B cell (primary cell): ENCODE results near the gene CALD1. TPM values are rescaled to one million over a fixed set of nuclear protein-coding genes. Genes with fewer than 3 reads are reported as not detected.
"Not testable (repeated sequence)": the region's sequence is repeated elsewhere in the genome, so short reads cannot be mapped to it uniquely, and the experiment has no call there.

Experiments
- ATAC-seq: fragments of 200-7000 bp; cut with Tn5 transposase; one replicate; pipeline ENCODE4 v1.10.0; 2021; ENCODE audit warnings: low read depth, mild to moderate bottlenecking, moderate number of reproducible peaks, moderate library complexity
- CTCF ChIA-PET: fragments of 350-600 bp; sonication (Branson Sonifier 250); formaldehyde crosslinking; loops from one replicate; lab custom pipeline; 2021; ENCODE audit warnings: antibody characterized with exemption, inconsistent platforms; lab: Charles Lee
- POLR2A ChIA-PET: fragments of 350-600 bp; sonication (Branson Sonifier 250); formaldehyde crosslinking; loops from one replicate; lab custom pipeline; 2021; ENCODE audit warnings: antibody characterized with exemption; lab: Charles Lee
- DNase-seq: peaks from one replicate; pipeline ENCODE4 v3.0.0; 2013
- H2AFZ ChIP-seq: 2 replicates; pipeline ENCODE4 v1.6.1; 2012; ENCODE audit warnings: mild to moderate bottlenecking, low read depth, low read length; ENCODE audit not compliant: insufficient read depth, poor library complexity, severe bottlenecking
- H3K27ac ChIP-seq, 2 donors: 1 replicate in 1 of 2; 2 replicates in 1 of 2; pipeline ENCODE4 v1.5.1; 2012 to 2013; ENCODE audit warnings: low read length in 2 of 2, mild to moderate bottlenecking in 2 of 2, moderate library complexity in 1 of 2
- H3K27me3 ChIP-seq, 4 experiments: fragments of 200-600 bp in 1 of 4; sonication (generic) in 1 of 4; replicated peaks in 1 of 4; 1 replicate in 2 of 4; 2 replicates in 2 of 4; pipeline versions ENCODE4 v1.6.1 to v1.7.0; 2013 to 2016; ENCODE audit warnings: low read length in 3 of 4, mild to moderate bottlenecking in 2 of 4, mixed read lengths in 1 of 4, moderate library complexity in 1 of 4; ENCODE audit not compliant: insufficient read depth in 4 of 4, control insufficient read depth in 3 of 4; ENCODE audit errors: control extremely low read depth in 1 of 4
- H3K36me3 ChIP-seq, 2 experiments: replicated peaks in 1 of 2; 1 replicate in 1 of 2; 2 replicates in 1 of 2; pipeline versions ENCODE4 v1.6.1 to v1.7.1; 2013; ENCODE audit warnings: low read length in 1 of 2; ENCODE audit not compliant: insufficient read depth in 2 of 2, control insufficient read depth in 1 of 2; ENCODE audit errors: control extremely low read depth in 1 of 2, extremely low read depth in 1 of 2
- H3K4me1 ChIP-seq, 2 donors: fragments of 200-600 bp in 1 of 2; sonication (generic) in 1 of 2; 1 replicate in 1 of 2; 2 replicates in 1 of 2; pipeline versions ENCODE4 v1.5.1 to v1.6.1; 2013 to 2017; ENCODE audit warnings: low read length in 2 of 2; ENCODE audit not compliant: control insufficient read depth in 2 of 2, insufficient read depth in 2 of 2
- H3K4me2 ChIP-seq: replicated peaks from 2 replicates; pipeline ENCODE3; 2012; ENCODE audit warnings: mild to moderate bottlenecking, low read depth, low read length; ENCODE audit not compliant: poor library complexity, severe bottlenecking
- H3K4me3 ChIP-seq, 5 experiments: fragments of 200-600 bp in 1 of 5; sonication (generic) in 1 of 5; 1 replicate in 3 of 5; 2 replicates in 2 of 5; pipeline versions ENCODE4 v1.5.1 to v1.7.0; 2011 to 2016; ENCODE audit warnings: low read length in 4 of 5, mild to moderate bottlenecking in 4 of 5, low read depth in 2 of 5, control low read depth in 1 of 5, moderate library complexity in 1 of 5; ENCODE audit not compliant: insufficient read depth in 1 of 5; ENCODE audit errors: control extremely low read depth in 1 of 5, extremely low read depth in 1 of 5
- H3K79me2 ChIP-seq: fragments of 200-600 bp; sonication (generic); one replicate; pipeline ENCODE4 v1.6.0; 2016; ENCODE audit warnings: low read length; ENCODE audit not compliant: control insufficient read depth, insufficient read depth
- H3K9ac ChIP-seq: fragments of 200-600 bp; sonication (generic); 2 replicates; pipeline ENCODE4 v1.6.1; 2017; ENCODE audit warnings: mild to moderate bottlenecking, low read length, moderate library complexity
- H3K9me3 ChIP-seq, 3 donors: one replicate each; pipeline versions ENCODE4 v1.6.1 to v1.7.1; 2013; ENCODE audit warnings: low read length in 2 of 3; ENCODE audit not compliant: control insufficient read depth in 2 of 3, insufficient read depth in 1 of 3; ENCODE audit errors: control extremely low read depth in 1 of 3
- H4K20me1 ChIP-seq: 2 replicates; pipeline ENCODE4 v1.6.0; 2012; ENCODE audit warnings: mild to moderate bottlenecking, low read length; ENCODE audit not compliant: insufficient read depth, control insufficient read depth, poor library complexity, severe bottlenecking
- H3K27ac Mint-ChIP-seq: one replicate; pipeline ENCODE4 v1.8.0; 2021; ENCODE audit warnings: mixed read lengths
- H3K27me3 Mint-ChIP-seq: one replicate; pipeline ENCODE4 v1.8.0; 2021; ENCODE audit warnings: mixed read lengths
- H3K4me1 Mint-ChIP-seq: one replicate; pipeline ENCODE4 v1.8.0; 2021; ENCODE audit warnings: mixed read lengths
- H3K4me3 Mint-ChIP-seq: one replicate; pipeline ENCODE4 v1.8.0; 2021; ENCODE audit warnings: mixed read lengths
- H3K9me3 Mint-ChIP-seq: one replicate; pipeline ENCODE4 v1.8.0; 2022; ENCODE audit warnings: mixed read lengths; ENCODE audit not compliant: insufficient read depth
- CTCF ChIP-seq: fragments of 200-600 bp; IDR thresholded peaks from one replicate; pipeline ENCODE4 v1.8.0; 2022; ENCODE audit warnings: antibody characterized with exemption, mild to moderate bottlenecking
- EZH2 ChIP-seq: IDR thresholded peaks from 2 replicates; pipeline ENCODE4 v1.6.1; 2012; ENCODE audit warnings: borderline replicate concordance, low read depth, mild to moderate bottlenecking, moderate library complexity, low read length; ENCODE audit not compliant: insufficient read depth, poor library complexity, severe bottlenecking
- WGBS: methylation state at CpG from one replicate; pipeline ENCODE4 v1.1.5; 2013; ENCODE audit warnings: missing lambda C conversion rate; ENCODE audit not compliant: insufficient coverage; 5-methylcytosine and 5-hydroxymethylcytosine counted together
- intact Hi-C: fragments of 100-400 bp; cut with micrococcal nuclease; formaldehyde crosslinking; loops from one replicate; pipeline ENCODE4 v1.10.0; 2022
- polyA plus RNA-seq: library from polyadenylated mRNA; depleted of rRNA; stranded (reverse); fragments of >200 nt; gene quantifications from 2 replicates; pipeline ENCODE4 v1.2.3, GENCODE V29; 2012
- total RNA-seq, 2 donors: library from RNA; stranded (reverse); fragments of 120-200 nt in 1 of 2; gene quantifications; 1 replicate in 1 of 2; 2 replicates in 1 of 2; pipeline versions ENCODE4 v1.2.3 to v1.2.4, GENCODE V29; 2013 to 2022

CALD1 gene
- total and polyA plus RNA-seq, 2 donors (not counting 1 experiment from before 2014, with no cell fraction given), result 0.18 to 0.69 TPM

- H3K27me3 ChIP-seq, result peaks cover 0 to 9% (median 3%) of the 10 kb centered on the region in 4 experiments
- Mint-ChIP-seq H3K9me3 (no peaks in the 10 kb centered on the region), H3K27ac (no peak overlapping the region), H3K4me1 (no peaks in the 10 kb centered on the region), H3K4me3 (no peak overlapping the region), H3K27me3 (peaks cover 8% of the 10 kb centered on the region)
- WGBS, result no CpG with 5 or more reads among the region's 3 CpGs
- no peak for DNase-seq
- no peak overlapping the region for H3K4me2 ChIP-seq
- H2AFZ ChIP-seq, result no peak overlapping the region
- no peaks in the 10 kb centered on the region for H3K9me3 ChIP-seq
- no peaks in the 10 kb centered on the region for H3K79me2 ChIP-seq
- intact Hi-C loops, result no loop called here
- no peak for ATAC-seq
- CTCF ChIA-PET, result no interaction called here
- H3K36me3 ChIP-seq, result no peaks in the 10 kb centered on the region
- H3K27ac ChIP-seq, result no peak overlapping the region
- POLR2A ChIA-PET, result no interaction called here
- H3K4me3 ChIP-seq, result no peak overlapping the region
- TF ChIP-seq EZH2, result no peak
- H4K20me1 ChIP-seq, result no peaks in the 10 kb centered on the region
- H3K4me1 ChIP-seq, result no peaks in the 10 kb centered on the region
- H3K9ac ChIP-seq, result no peak overlapping the region
Observed at GRCh38 chr7:134966691-134967090, 187.3 kb downstream of the CALD1 start.

GRCh38 chr7:134968110-134968509, 188.7 kb downstream of the CALD1 start:
- Mint-ChIP-seq H3K9me3 (no peaks in the 10 kb centered on the region), H3K4me3 (no peak overlapping the region), H3K4me1 (no peaks in the 10 kb centered on the region), H3K27ac (no peak overlapping the region), H3K27me3 (peaks cover 10% of the 10 kb centered on the region)
- H3K27me3 ChIP-seq, result peaks cover 0 to 11% (median 1%) of the 10 kb centered on the region in 4 experiments
- H3K36me3 ChIP-seq, result no peaks in the 10 kb centered on the region
- TF ChIP-seq EZH2, result no peak
- no peak for TF ChIP-seq CTCF
- no peak overlapping the region for H3K9ac ChIP-seq
- no peak for ATAC-seq
- DNase-seq, result no peak
- H3K4me3 ChIP-seq, result no peak overlapping the region
- H2AFZ ChIP-seq, result no peak overlapping the region
- POLR2A ChIA-PET, result no interaction called here
- WGBS, result no CpG with 5 or more reads among the region's 4 CpGs
- H4K20me1 ChIP-seq, result no peaks in the 10 kb centered on the region
- intact Hi-C loops, result no loop called here
- H3K4me2 ChIP-seq, result no peak overlapping the region
- CTCF ChIA-PET, result no interaction called here
- no peaks in the 10 kb centered on the region for H3K9me3 ChIP-seq
- no peak overlapping the region for H3K27ac ChIP-seq
- no peaks in the 10 kb centered on the region for H3K79me2 ChIP-seq
- no peaks in the 10 kb centered on the region for H3K4me1 ChIP-seq

GRCh38 chr7:134981645-134982044, 202.2 kb downstream of the CALD1 start:
- H3K4me3 Mint-ChIP-seq, H3K36me3 ChIP-seq, H3K27me3 Mint-ChIP-seq, H3K27ac ChIP-seq, H3K27me3 ChIP-seq, H3K79me2 ChIP-seq, H3K9me3 Mint-ChIP-seq, H3K27ac Mint-ChIP-seq, ATAC-seq, H3K9ac ChIP-seq, H3K4me1 ChIP-seq, H3K4me2 ChIP-seq, POLR2A ChIA-PET, H4K20me1 ChIP-seq, H3K9me3 ChIP-seq, DNase-seq, H2AFZ ChIP-seq, intact Hi-C loops, H3K4me3 ChIP-seq: not testable (repeated sequence)
- CTCF ChIA-PET, result interaction anchor here (1.9 kb wide), 1 partner anchor 189 kb away, joined by 7 read pairs; the partner anchor contains the start of gene CYREN
- WGBS, result no CpG with 5 or more reads among the region's 3 CpGs
- peaks cover 10% of the 10 kb centered on the region for H3K4me1 Mint-ChIP-seq
